Activated naive CD4-positive, alpha-beta T cell treated with anti-CD3 and anti-CD28 coated beads, Interleukin-2, amount 10 ng/mL, durations not matched to agents 7 days and 5 days (primary cell): Measurements from ENCODE around the gene TGM2.
A peak's percentile ranks its signal among the peaks of the same experiment; 100 is the strongest.

Source experiments
- CTCF ChIA-PET: fragments of 350-600 bp; sonication (Branson Sonifier 250); formaldehyde crosslinking; loops from one replicate; lab custom pipeline; 2021; ENCODE audit warnings: antibody characterized with exemption; lab: Charles Lee
- DNase-seq: peaks from one replicate; pipeline ENCODE4 v3.0.0-alpha.2; 2020
- H3K27ac Mint-ChIP-seq: one replicate; pipeline ENCODE4 v1.8.0; 2021; ENCODE audit warnings: mild to moderate bottlenecking, moderate library complexity, mixed read lengths
- H3K27me3 Mint-ChIP-seq: one replicate; pipeline ENCODE4 v1.8.0; 2021; ENCODE audit warnings: mild to moderate bottlenecking, mixed read lengths
- H3K36me3 Mint-ChIP-seq: one replicate; pipeline ENCODE4 v1.8.0; 2021; ENCODE audit warnings: mixed read lengths
- H3K4me1 Mint-ChIP-seq: one replicate; pipeline ENCODE4 v1.8.0; 2021; ENCODE audit warnings: mixed read lengths
- H3K4me3 Mint-ChIP-seq: one replicate; pipeline ENCODE4 v1.8.0; 2021; ENCODE audit warnings: mild to moderate bottlenecking, moderate library complexity, mixed read lengths
- H3K9me3 Mint-ChIP-seq: one replicate; pipeline ENCODE4 v1.8.0; 2021; ENCODE audit warnings: mixed read lengths

TGM2 gene

DNA sequence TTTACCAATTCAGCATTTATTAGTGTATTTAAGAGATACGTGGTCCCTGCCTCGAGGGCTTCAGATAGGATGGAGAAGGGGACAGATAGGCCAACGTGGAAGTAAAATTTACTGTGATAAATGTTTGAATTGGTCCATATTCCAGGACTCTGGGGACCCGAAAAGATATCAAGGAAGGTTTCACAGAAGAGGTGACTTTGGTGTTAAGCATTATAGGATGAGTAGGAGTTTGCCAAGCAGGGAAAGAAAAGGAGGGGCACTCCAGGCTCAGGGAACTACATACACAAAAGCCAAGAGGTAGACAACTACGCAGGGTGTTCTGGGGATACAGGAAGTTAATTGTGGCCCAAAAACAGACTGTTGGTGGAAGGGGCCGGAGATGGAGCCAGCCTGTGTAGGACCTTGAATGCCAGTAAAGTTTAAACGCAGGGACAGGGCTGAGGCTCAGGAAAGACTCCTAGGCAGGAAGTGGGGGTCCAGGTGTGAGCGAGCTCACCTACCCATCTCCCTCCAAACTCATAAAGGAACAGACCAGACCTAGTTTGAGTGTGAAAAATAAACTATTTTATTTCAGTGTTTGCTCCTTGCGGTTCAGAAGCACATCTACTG, 37.0 kb downstream of the TGM2 start:
- H3K4me1 Mint-ChIP-seq, result peaks cover 4% of the 10 kb centered on the region
- CTCF ChIA-PET, result no interaction called here

DNA sequence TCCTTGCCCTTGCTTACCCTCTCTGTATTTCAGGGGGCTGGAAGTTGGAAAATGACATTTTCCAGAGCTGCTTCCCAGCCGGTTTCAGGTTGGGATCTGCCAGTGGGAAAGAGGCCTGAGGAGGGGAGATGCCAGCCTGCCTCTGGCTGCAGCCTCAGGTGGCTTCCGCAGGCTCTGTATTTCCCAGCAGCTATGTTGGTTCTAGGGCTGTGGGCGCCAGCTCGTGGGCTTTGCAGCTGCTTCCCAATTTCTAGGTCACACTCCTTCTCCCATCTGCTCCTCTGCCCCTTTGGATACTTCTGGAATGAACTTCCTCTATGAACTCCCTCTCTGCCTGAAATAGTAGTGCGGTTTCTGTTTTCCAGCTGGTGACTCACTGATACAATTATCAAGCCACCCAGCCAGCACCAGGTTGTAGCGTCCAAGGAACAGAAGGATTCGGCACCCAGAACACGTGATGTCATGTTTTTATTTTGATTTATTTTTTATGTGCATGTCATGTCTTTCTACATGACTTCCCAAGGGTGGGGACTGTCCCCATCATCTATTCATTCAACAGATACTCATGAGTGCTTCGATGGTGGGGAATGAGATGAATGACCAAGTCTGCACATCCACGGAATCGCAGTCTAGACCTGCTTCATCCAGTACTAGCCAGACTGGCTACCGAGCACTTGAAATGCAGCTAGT, 38.0 kb downstream of the TGM2 start:
- no peak overlapping the region for H3K27ac Mint-ChIP-seq
- no peak overlapping the region for H3K4me3 Mint-ChIP-seq
- H3K36me3 Mint-ChIP-seq, result no peaks in the 10 kb centered on the region
- H3K9me3 Mint-ChIP-seq, result no peaks in the 10 kb centered on the region
- CTCF ChIA-PET, result no interaction called here
- peaks cover 9% of the 10 kb centered on the region for H3K27me3 Mint-ChIP-seq
- H3K4me1 Mint-ChIP-seq, result peaks cover 10% of the 10 kb centered on the region
- DNase-seq, result peak; percentile 9

More for the DNA sequence above, 37.0 kb downstream of the TGM2 start:
- no peaks in the 10 kb centered on the region for H3K36me3 Mint-ChIP-seq
- H3K27me3 Mint-ChIP-seq, result peaks cover 13% of the 10 kb centered on the region
- no peak overlapping the region for H3K4me3 Mint-ChIP-seq
- H3K9me3 Mint-ChIP-seq, result no peaks in the 10 kb centered on the region
- DNase-seq, result peak; percentile 8
- H3K27ac Mint-ChIP-seq, result no peak overlapping the region

DNA sequence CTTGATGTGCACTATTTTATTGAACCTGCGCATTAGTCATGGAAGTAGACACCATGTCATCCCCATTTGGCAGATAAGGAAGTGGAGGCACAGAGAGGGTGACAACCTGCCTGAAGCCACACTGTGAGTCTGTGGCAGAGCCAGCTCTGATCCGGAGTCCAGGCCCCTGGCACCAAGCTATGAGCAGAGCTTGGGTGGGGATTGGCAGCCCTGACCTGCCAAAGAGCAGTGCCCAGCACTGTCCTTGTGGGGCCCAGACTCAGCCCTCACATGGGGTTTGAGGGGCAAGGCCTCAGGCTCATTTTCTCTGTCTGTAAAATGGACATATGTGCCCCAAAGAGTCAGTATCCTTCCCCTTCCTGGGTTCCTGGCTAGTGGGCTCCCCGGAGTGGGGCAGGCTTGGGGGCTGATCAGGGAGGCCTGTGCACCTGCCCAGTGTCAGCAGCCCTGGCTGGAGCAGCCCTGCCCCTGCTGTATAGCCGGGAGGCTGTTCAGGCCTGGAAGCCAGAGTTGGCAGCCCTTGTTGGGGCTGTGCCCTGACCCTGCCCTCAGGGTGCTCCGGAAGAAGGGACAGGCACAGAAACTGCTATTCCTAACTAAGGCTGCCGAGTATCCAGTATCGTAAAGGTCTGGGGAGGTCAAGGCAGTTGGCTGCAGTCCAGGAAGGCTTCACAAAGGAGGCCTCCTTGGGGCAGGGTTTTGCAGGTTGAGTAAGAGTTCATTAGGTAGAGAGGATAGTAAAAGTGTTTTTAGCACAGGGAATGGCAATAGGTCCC, 38.7 kb downstream of the TGM2 start:
- H3K9me3 Mint-ChIP-seq, result no peaks in the 10 kb centered on the region
- H3K4me3 Mint-ChIP-seq, result no peak overlapping the region
- H3K27me3 Mint-ChIP-seq, result peaks cover 8% of the 10 kb centered on the region
- H3K27ac Mint-ChIP-seq, result no peak overlapping the region
- CTCF ChIA-PET, result no interaction called here
- H3K36me3 Mint-ChIP-seq, result no peaks in the 10 kb centered on the region
- peak; percentile 7 for DNase-seq
- H3K4me1 Mint-ChIP-seq, result peaks cover 10% of the 10 kb centered on the region

DNA sequence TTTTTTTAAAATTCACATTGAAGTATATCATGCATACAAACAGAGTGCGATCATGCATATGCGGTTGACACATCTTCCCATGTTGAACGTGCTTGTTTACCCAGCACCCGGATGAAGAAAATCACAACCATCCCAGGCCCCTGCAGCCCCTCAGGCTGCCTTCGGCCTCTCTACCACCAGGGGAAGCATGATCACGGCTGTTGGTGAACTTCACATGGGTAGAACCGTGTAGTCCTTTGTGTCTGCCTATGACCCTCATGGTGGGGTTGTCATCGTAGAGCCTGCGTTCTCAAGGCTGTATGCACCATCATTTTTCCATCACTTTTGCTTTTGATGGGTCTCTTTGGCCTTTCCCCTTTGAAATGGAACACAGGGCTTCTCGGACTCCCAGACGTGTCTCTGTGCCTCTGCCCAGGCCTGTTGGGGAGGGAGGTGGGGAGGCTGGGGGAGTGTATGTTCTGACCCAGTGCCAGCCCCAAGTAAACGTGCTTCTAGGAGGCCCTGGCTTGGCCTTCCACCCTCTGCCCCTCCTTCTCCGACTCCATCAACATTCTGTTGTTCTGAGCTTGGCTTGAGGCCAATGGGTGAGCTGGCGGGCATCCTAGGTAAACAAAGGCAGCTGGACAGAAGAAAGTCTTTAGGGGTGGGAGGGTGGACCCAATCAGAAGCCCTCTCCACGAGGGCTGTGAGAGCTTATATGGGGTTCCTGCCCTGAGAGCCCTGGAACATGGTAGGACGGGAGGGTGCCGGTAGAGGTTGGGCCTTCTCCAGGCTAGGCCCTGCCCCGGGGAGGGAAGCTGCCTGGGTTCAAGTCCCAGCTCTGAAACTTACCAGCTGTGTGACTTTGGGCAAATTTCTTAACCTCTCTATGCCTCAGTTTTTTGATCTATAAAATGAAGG, 39.7 kb downstream of the TGM2 start:
- no peaks in the 10 kb centered on the region for H3K27me3 Mint-ChIP-seq
- H3K36me3 Mint-ChIP-seq, result no peaks in the 10 kb centered on the region
- H3K4me3 Mint-ChIP-seq, result no peak overlapping the region
- peak; percentile 1 for DNase-seq
- CTCF ChIA-PET, result no interaction called here
- peaks cover 10% of the 10 kb centered on the region for H3K4me1 Mint-ChIP-seq
- H3K27ac Mint-ChIP-seq, result no peak overlapping the region
- no peaks in the 10 kb centered on the region for H3K9me3 Mint-ChIP-seq

DNA sequence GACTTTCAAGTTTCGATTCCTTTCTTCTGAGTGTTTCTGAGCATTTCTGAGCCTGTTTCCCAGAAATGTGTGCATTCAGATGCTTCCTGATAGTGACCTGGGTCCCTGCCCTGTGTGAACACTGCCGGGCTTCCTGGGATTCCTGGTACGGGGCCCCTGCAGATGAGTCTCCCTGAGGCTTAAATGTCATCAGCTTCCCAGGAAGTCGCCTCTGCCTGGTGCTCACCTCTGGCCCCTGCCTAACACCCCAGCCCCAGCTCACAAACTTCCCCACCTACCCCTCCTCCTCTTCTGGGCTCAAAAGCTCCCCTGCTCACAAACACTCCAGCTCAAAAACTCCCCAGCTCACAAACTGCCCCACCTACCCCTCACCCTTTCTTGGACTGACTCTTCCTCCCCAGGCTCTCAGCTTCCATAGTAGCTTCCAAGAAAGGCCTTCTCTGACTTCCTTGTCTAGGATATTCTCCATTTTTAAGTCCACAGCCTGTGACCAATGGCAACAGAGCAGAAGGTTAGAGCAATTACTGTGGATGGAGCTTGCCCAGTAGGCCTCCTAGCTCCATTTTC, 42.0 kb downstream of the TGM2 start:
- no peaks in the 10 kb centered on the region for H3K27me3 Mint-ChIP-seq
- H3K36me3 Mint-ChIP-seq, result no peaks in the 10 kb centered on the region
- H3K4me3 Mint-ChIP-seq, result no peak overlapping the region
- no peaks in the 10 kb centered on the region for H3K9me3 Mint-ChIP-seq
- H3K27ac Mint-ChIP-seq, result peak overlapping the region; percentile 71
- DNase-seq, result peak; percentile 20
- CTCF ChIA-PET, result interaction anchor here (1.2 to 1.5 kb wide), 3 partner anchors 41 to 98 kb away, joined by 4 to 6 read pairs (median 4); no protein-coding TSS in a partner anchor
- H3K4me1 Mint-ChIP-seq, result peaks cover 10% of the 10 kb centered on the region

DNA sequence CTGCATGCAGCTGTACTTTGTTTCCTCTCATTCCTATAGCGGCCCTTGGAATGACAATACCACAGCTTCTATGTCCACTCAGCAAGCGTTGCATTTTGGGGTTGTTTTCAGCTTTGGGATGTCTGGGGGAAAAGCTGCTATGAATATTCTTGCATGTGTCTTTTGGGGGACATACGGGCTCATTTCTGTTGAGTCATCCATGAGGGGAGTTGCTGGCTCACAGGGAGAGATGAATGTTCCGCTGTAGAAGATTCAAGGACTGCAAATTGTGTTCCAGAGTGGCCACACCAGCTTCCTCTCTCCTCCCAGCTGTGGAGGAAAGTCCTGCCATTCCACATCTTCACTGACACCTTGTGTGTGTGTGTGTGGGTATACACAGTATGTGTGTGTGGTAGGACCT, 43.3 kb downstream of the TGM2 start:
- H3K36me3 Mint-ChIP-seq, result no peaks in the 10 kb centered on the region
- CTCF ChIA-PET, result no interaction called here

DNA sequence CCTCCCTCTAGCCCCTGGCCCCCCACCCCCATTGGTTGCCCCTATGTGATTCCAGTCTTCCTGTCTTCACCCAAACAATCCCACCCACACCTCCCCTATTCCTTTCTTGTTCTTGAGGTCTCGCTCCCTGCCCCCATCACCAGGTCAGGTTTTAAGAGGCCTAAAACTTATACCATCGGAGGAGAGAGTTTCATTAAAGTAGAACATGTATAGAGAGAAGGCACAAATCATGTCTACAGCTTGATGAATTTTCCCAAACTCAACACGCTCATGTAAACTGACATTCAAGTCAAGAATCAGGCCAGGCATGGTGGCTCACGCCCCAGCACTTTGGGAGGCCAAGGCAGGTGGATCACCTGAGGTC, 44.5 kb downstream of the TGM2 start:
- H3K27ac Mint-ChIP-seq, result no peak overlapping the region
- peaks cover 10% of the 10 kb centered on the region for H3K4me1 Mint-ChIP-seq
- CTCF ChIA-PET, result no interaction called here
- no peaks in the 10 kb centered on the region for H3K36me3 Mint-ChIP-seq
- DNase-seq, result peak; percentile 4
- no peaks in the 10 kb centered on the region for H3K9me3 Mint-ChIP-seq
- H3K4me3 Mint-ChIP-seq, result no peak overlapping the region
- no peaks in the 10 kb centered on the region for H3K27me3 Mint-ChIP-seq

More for the DNA sequence above, 43.3 kb downstream of the TGM2 start:
- DNase-seq, result peak; percentile 1
- H3K27me3 Mint-ChIP-seq, result no peaks in the 10 kb centered on the region
- no peak overlapping the region for H3K4me3 Mint-ChIP-seq
- no peaks in the 10 kb centered on the region for H3K9me3 Mint-ChIP-seq
- H3K27ac Mint-ChIP-seq, result no peak overlapping the region
- peaks cover 10% of the 10 kb centered on the region for H3K4me1 Mint-ChIP-seq

DNA sequence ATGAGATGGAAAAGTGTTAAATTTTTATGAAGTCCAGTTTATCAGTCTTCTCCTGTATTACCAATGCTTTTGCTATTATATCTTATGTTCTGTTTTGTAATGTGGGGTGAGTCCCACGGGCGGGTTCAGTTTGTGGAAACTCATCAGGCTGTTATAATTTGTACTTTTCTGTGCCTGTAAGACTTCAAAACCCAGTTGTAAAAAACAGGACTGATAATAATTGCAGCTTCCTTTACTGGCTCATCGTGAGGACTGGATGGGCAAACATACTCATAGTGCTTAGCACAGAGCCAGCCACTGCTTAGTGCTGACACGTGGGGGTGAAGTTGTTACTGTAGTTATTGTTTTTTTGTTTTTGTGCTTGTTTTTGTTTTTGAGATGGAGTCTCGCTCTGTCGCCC, 45.6 kb downstream of the TGM2 start:
- H3K36me3 Mint-ChIP-seq, result no peaks in the 10 kb centered on the region
- no peak overlapping the region for H3K27ac Mint-ChIP-seq
- peaks cover 10% of the 10 kb centered on the region for H3K4me1 Mint-ChIP-seq
- no peaks in the 10 kb centered on the region for H3K9me3 Mint-ChIP-seq
- CTCF ChIA-PET, result interaction anchor here (1.1 kb wide), 1 partner anchor 62 kb away, joined by 3 read pairs; no protein-coding TSS in a partner anchor
- DNase-seq, result no peak
- H3K4me3 Mint-ChIP-seq, result no peak overlapping the region
- H3K27me3 Mint-ChIP-seq, result peaks cover 4% of the 10 kb centered on the region

DNA sequence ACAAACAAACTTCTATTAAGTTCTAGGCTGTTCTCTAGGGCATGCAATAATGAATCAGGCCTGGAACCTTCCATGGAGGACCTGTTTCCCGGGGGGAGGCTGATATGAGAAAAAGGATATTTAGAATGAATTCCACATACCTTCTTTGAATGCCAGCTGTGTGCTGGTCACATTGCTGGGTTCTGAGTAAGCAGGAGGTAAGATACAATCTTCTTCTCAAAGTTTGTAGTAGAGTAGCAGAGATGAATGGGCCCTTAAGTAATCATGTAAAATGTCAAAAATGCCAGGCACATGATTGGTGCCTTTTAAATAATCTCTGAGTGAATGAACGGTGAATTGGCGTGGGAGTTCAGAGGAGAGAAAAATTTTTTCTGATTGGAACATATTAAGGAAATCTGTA, 47.4 kb downstream of the TGM2 start:
- peaks cover 8% of the 10 kb centered on the region for H3K4me1 Mint-ChIP-seq
- CTCF ChIA-PET, result no interaction called here
- no peak for DNase-seq

DNA sequence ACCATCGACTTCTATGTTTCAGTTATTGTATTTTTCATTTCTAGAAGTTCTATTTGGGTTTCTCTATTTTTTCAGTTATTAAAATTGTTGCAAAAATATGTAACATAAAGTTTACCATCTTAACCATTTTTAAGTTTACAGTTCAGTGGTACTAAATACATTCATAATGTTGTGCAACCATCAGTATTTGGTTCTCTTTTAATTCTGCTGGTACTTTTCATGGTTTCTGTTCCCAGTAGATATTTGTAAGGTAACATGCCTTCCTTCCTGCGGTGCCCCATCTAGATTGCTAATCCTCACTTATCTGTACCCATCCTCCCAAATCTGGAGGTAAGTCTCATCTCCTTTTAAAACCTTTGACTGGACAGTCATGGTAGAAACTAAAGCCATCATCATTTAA, 47.9 kb downstream of the TGM2 start:
- no peak for DNase-seq
- no peaks in the 10 kb centered on the region for H3K9me3 Mint-ChIP-seq
- peaks cover 4% of the 10 kb centered on the region for H3K27me3 Mint-ChIP-seq
- H3K27ac Mint-ChIP-seq, result no peak overlapping the region
- H3K4me1 Mint-ChIP-seq, result peaks cover 5% of the 10 kb centered on the region
- no peaks in the 10 kb centered on the region for H3K36me3 Mint-ChIP-seq
- no peak overlapping the region for H3K4me3 Mint-ChIP-seq
- CTCF ChIA-PET, result no interaction called here

More for the DNA sequence above, 47.4 kb downstream of the TGM2 start:
- H3K27me3 Mint-ChIP-seq, result peaks cover 4% of the 10 kb centered on the region
- no peak overlapping the region for H3K4me3 Mint-ChIP-seq
- H3K27ac Mint-ChIP-seq, result no peak overlapping the region
- no peaks in the 10 kb centered on the region for H3K9me3 Mint-ChIP-seq
- no peaks in the 10 kb centered on the region for H3K36me3 Mint-ChIP-seq

DNA sequence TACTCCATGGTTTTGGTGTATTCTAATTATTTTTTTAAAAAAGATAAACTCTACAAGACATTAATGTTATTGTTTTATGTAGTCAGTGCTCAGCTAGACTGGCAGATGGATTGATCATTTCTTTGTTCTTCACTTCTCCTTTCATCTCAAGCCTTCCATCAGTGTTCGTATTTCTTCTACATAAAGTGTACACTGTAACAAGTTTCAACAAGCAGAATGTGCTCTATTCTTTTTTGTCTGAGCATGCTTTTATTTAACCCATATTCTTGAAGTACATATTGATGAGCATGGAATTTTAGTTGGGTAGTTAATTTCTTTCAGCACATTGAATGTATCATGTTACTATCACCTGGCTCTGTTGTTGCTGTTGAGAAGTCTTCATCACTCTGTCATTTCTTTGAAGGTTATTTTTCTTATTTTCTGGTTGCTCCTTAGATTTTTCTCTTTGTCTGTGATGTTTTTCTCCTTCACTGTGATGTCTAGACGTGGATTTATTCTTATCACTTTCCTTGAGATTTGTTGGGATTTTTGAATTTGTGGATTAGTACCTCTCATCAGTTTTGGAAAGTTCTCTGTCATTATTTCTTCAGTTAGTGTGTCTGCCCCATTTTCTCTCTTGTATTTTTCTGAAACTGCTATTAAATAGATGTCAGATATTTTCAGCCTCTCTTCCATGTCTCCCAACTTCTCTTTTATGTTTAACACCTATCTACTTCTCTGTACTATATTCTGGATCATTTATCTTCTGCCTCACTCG, 48.5 kb downstream of the TGM2 start:
- peaks cover 5% of the 10 kb centered on the region for H3K4me1 Mint-ChIP-seq
- H3K27me3 Mint-ChIP-seq, result peaks cover 4% of the 10 kb centered on the region
- no peaks in the 10 kb centered on the region for H3K9me3 Mint-ChIP-seq
- no peaks in the 10 kb centered on the region for H3K36me3 Mint-ChIP-seq
- CTCF ChIA-PET, result no interaction called here
- H3K4me3 Mint-ChIP-seq, result no peak overlapping the region
- H3K27ac Mint-ChIP-seq, result no peak overlapping the region
- DNase-seq, result no peak

DNA sequence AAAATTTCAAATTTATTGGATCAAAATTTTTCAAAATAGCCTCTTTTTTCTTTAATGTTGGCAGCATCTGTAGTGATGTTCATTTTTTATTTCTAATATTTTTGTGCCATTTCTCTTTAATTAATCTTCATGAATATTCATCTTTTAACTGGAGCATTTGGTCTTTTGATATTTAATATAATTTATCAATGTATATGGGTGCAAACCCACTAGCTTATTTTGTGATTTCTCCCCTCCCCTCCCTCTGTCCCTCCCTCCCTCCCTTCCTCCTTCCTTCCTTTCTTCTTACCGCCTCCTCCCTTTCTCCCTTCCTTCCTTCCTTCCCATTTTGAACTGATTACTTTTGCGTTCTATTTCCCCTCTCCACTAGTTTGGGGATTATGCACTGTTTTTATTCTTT, 49.2 kb downstream of the TGM2 start:
- CTCF ChIA-PET, result no interaction called here
- Mint-ChIP-seq H3K9me3 (no peaks in the 10 kb centered on the region), H3K4me1 (peaks cover 5% of the 10 kb centered on the region), H3K4me3 (no peak overlapping the region), H3K36me3 (no peaks in the 10 kb centered on the region), H3K27ac (no peak overlapping the region), H3K27me3 (peaks cover 4% of the 10 kb centered on the region)
- no peak for DNase-seq

DNA sequence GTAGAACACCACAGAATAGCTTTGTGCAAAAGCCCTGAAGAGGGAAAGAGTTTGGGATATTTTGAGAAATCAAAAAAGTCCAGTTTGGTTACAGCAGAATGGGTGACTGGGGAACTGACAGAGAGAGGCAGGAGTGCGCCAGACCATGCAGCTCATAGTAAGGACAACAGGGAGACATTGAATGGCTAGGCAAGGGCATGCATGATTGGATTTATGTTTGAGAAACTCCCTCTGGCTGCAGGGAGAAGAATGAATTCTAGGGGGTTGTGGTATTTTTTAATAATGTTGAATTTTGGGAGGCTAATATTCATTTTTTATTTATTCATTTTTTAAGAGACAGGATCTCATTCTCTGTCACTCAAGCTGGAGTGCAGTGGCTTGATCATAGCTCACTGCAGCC, 49.9 kb downstream of the TGM2 start:
- no peak overlapping the region for H3K4me3 Mint-ChIP-seq
- H3K36me3 Mint-ChIP-seq, result no peaks in the 10 kb centered on the region
- no peaks in the 10 kb centered on the region for H3K9me3 Mint-ChIP-seq
- H3K4me1 Mint-ChIP-seq, result peaks cover 5% of the 10 kb centered on the region
- DNase-seq, result no peak
- no peak overlapping the region for H3K27ac Mint-ChIP-seq
- H3K27me3 Mint-ChIP-seq, result peaks cover 4% of the 10 kb centered on the region
- CTCF ChIA-PET, result interaction anchor here (1.2 to 3.1 kb wide), 3 partner anchors 14 to 106 kb away, joined by 4 to 42 read pairs (median 6); no protein-coding TSS in a partner anchor
